DOHH2 (cell line): ENCODE measurements around the gene ZNF764.

Experiments used
- H3F3A ChIP-seq: fragments of 200-600 bp; sonication (generic), shearing (Covaris generic); 2 replicates; pipeline ENCODE4 v1.6.0; 2016; ENCODE audit warnings: antibody characterized with exemption, mild to moderate bottlenecking; ENCODE audit not compliant: control insufficient read depth, insufficient read depth
- H3K27ac ChIP-seq: fragments of 200-600 bp; sonication (generic); 2 replicates; pipeline ENCODE4 v1.5.1; 2014; ENCODE audit warnings: low read depth, mild to moderate bottlenecking, low read length, moderate library complexity
- H3K27me3 ChIP-seq: fragments of 200-600 bp; sonication (generic); 2 replicates; pipeline ENCODE4 v1.6.1; 2014; ENCODE audit warnings: mild to moderate bottlenecking, low read length, mixed read lengths; ENCODE audit not compliant: control insufficient read depth
- H3K36me3 ChIP-seq: fragments of 200-600 bp; sonication (generic); 2 replicates; pipeline ENCODE4 v1.6.1; 2014; ENCODE audit warnings: mild to moderate bottlenecking, low read length, moderate library complexity, mixed read lengths; ENCODE audit not compliant: control insufficient read depth
- H3K4me1 ChIP-seq: fragments of 200-600 bp; sonication (generic); 2 replicates; pipeline ENCODE4 v1.6.1; 2014; ENCODE audit warnings: mild to moderate bottlenecking, low read length, mixed read lengths; ENCODE audit not compliant: control insufficient read depth
- H3K4me2 ChIP-seq: fragments of 200-600 bp; sonication (generic); 2 replicates; pipeline ENCODE4 v1.6.0; 2014; ENCODE audit warnings: mild to moderate bottlenecking, low read length, moderate library complexity
- H3K4me3 ChIP-seq: fragments of 200-600 bp; sonication (generic); 2 replicates; pipeline ENCODE4 v1.5.1; 2014; ENCODE audit warnings: mild to moderate bottlenecking, low read length, mixed read lengths
- H3K79me2 ChIP-seq: fragments of 200-600 bp; sonication (generic); 2 replicates; pipeline ENCODE4 v1.6.1; 2014; ENCODE audit warnings: mild to moderate bottlenecking, low read length, mixed read lengths; ENCODE audit not compliant: control insufficient read depth
- H3K9me2 ChIP-seq: fragments of 200-600 bp; sonication (generic); replicated peaks from 2 replicates; pipeline ENCODE4 v1.6.1; 2014; ENCODE audit warnings: mild to moderate bottlenecking, low read length, mixed read lengths; ENCODE audit not compliant: control insufficient read depth
- H3K9me3 ChIP-seq: fragments of 200-600 bp; sonication (generic); 2 replicates; pipeline ENCODE4 v1.6.1; 2014; ENCODE audit warnings: antibody characterized with exemption, low read length, mixed read lengths; ENCODE audit not compliant: control insufficient read depth, insufficient read depth
- H4K20me1 ChIP-seq: fragments of 200-600 bp; sonication (generic); 2 replicates; pipeline ENCODE4 v1.6.0; 2014; ENCODE audit warnings: low read depth, mild to moderate bottlenecking, antibody characterized with exemption, low read length, moderate library complexity; ENCODE audit not compliant: control insufficient read depth, insufficient read depth
- CTCF ChIP-seq: fragments of 200-600 bp; sonication (generic); IDR thresholded peaks from one replicate; pipeline ENCODE4 v1.5.1; 2014; ENCODE audit warnings: antibody characterized with exemption, mild to moderate bottlenecking, low read depth, low read length; ENCODE audit not compliant: poor library complexity, severe bottlenecking
- EZH2phosphoT487 ChIP-seq: fragments of 200-600 bp; sonication (generic); IDR thresholded peaks from 2 replicates; pipeline ENCODE4 v1.6.1; 2017; ENCODE audit warnings: borderline replicate concordance, mild to moderate bottlenecking, antibody characterized with exemption, low read length, moderate library complexity, mixed read lengths

ZNF764 gene

GRCh38 chr16:30530163-30531037, 27.8 kb downstream of the ZNF764 start:
- peaks cover 12% of the 10 kb centered on the region for H3F3A ChIP-seq

GRCh38 chr16:30528799-30529457, 29.2 kb downstream of the ZNF764 start:
- H3K4me2 ChIP-seq, result peak overlapping the region; percentile 88
- H3K9me2 ChIP-seq, result no peaks in the 10 kb centered on the region
- H3K9me3 ChIP-seq, result no peaks in the 10 kb centered on the region
- no peaks in the 10 kb centered on the region for H4K20me1 ChIP-seq
- H3K4me1 ChIP-seq, result peaks cover 31% of the 10 kb centered on the region
- H3K27me3 ChIP-seq, result no peaks in the 10 kb centered on the region
- no peak for TF ChIP-seq EZH2phosphoT487
- peaks cover 13% of the 10 kb centered on the region for H3F3A ChIP-seq
- H3K4me3 ChIP-seq, result no peak overlapping the region; the same call in 1 of the 2 replicates
- H3K36me3 ChIP-seq, result peaks cover 28% of the 10 kb centered on the region
- H3K79me2 ChIP-seq, result peaks cover 19% of the 10 kb centered on the region
- peak overlapping the region; percentile 82 for H3K27ac ChIP-seq

More at GRCh38 chr16:30530163-30531037, 27.8 kb downstream of the ZNF764 start:
- Histone ChIP-seq H3K9me3 (no peaks in the 10 kb centered on the region), H4K20me1 (no peaks in the 10 kb centered on the region), H3K4me1 (peaks cover 36% of the 10 kb centered on the region), H3K9me2 (no peaks in the 10 kb centered on the region), H3K4me2 (no peak overlapping the region), H3K36me3 (peaks cover 25% of the 10 kb centered on the region), H3K79me2 (peaks cover 31% of the 10 kb centered on the region), H3K27me3 (no peaks in the 10 kb centered on the region), H3K4me3 (no peak overlapping the region), H3K27ac (no peak overlapping the region)
- no peak for TF ChIP-seq CTCF

GRCh38 chr16:30527635-30528178, 30.5 kb downstream of the ZNF764 start:
- TF ChIP-seq EZH2phosphoT487 (no peak), CTCF (no peak)
- peak overlapping the region; percentile 70 for H3K4me3 ChIP-seq

More at GRCh38 chr16:30527635-30528178, 30.5 kb downstream of the ZNF764 start:
- Histone ChIP-seq H3K4me1 (peaks cover 26% of the 10 kb centered on the region), H3K4me2 (peak overlapping the region; percentile 88), H3K36me3 (peaks cover 22% of the 10 kb centered on the region), H3K9me3 (no peaks in the 10 kb centered on the region), H3F3A (peaks cover 19% of the 10 kb centered on the region), H4K20me1 (no peaks in the 10 kb centered on the region), H3K9me2 (no peaks in the 10 kb centered on the region), H3K79me2 (peaks cover 6% of the 10 kb centered on the region), H3K27me3 (no peaks in the 10 kb centered on the region), H3K27ac (peak overlapping the region; percentile 82)
